NB4 (cell line): ENCODE measurements around the gene AIG1.

Source experiments
- MYC ChIP-seq: IDR thresholded peaks from 2 replicates; pipeline ENCODE4 v1.6.1; 2011; ENCODE audit warnings: low read depth, low read length
- POLR2A ChIP-seq: IDR thresholded peaks from 2 replicates; pipeline ENCODE4 v1.6.1; 2011; ENCODE audit warnings: mild to moderate bottlenecking; ENCODE audit not compliant: insufficient read length; ENCODE audit errors: extremely low read depth
- TF ChIP-seq, protein P1 (sequence below): IDR thresholded peaks from one replicate; pipeline ENCODE4 v1.5.1; 2012; ENCODE audit warnings: low read depth, low read length

- TF ChIP-seq MYC = no peak
- TF ChIP-seq, protein P1, sequence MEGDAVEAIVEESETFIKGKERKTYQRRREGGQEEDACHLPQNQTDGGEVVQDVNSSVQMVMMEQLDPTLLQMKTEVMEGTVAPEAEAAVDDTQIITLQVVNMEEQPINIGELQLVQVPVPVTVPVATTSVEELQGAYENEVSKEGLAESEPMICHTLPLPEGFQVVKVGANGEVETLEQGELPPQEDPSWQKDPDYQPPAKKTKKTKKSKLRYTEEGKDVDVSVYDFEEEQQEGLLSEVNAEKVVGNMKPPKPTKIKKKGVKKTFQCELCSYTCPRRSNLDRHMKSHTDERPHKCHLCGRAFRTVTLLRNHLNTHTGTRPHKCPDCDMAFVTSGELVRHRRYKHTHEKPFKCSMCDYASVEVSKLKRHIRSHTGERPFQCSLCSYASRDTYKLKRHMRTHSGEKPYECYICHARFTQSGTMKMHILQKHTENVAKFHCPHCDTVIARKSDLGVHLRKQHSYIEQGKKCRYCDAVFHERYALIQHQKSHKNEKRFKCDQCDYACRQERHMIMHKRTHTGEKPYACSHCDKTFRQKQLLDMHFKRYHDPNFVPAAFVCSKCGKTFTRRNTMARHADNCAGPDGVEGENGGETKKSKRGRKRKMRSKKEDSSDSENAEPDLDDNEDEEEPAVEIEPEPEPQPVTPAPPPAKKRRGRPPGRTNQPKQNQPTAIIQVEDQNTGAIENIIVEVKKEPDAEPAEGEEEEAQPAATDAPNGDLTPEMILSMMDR = no peak
- no peak for TF ChIP-seq POLR2A
Observed at GRCh38 chr6:143213859-143214376, 153.2 kb downstream of the AIG1 start.
